Muscle layer of duodenum (tissue), 2 donors: Measurements from ENCODE around the gene KIAA0319L.

ENCODE experiments used
- H3K27ac ChIP-seq: one replicate; pipeline ENCODE4 v1.7.0; 2013; ENCODE audit warnings: mild to moderate bottlenecking, low read length
- H3K27me3 ChIP-seq: one replicate; pipeline ENCODE4 v1.7.0; 2013; ENCODE audit warnings: low read depth, mild to moderate bottlenecking, control low read depth, low read length
- H3K36me3 ChIP-seq, 2 donors: one replicate each; pipeline ENCODE4 v1.7.0; 2013; ENCODE audit warnings: low read length in 2 of 2, control low read depth in 1 of 2, mild to moderate bottlenecking in 1 of 2; ENCODE audit not compliant: insufficient read depth in 2 of 2, control insufficient read depth in 1 of 2
- H3K4me1 ChIP-seq, 2 donors: one replicate each; pipeline ENCODE4 v1.7.0; 2013; ENCODE audit warnings: low read length in 2 of 2, mild to moderate bottlenecking in 2 of 2, control low read depth in 1 of 2, moderate library complexity in 1 of 2; ENCODE audit not compliant: insufficient read depth in 2 of 2, control insufficient read depth in 1 of 2
- H3K4me3 ChIP-seq, 2 donors: one replicate each; pipeline ENCODE4 v1.7.0; 2013; ENCODE audit warnings: low read length in 2 of 2, low read depth in 1 of 2, mild to moderate bottlenecking in 1 of 2
- H3K9me3 ChIP-seq, 2 donors: one replicate each; pipeline ENCODE4 v1.7.0; 2013; ENCODE audit warnings: low read length in 2 of 2, control low read depth in 1 of 2, mild to moderate bottlenecking in 1 of 2; ENCODE audit not compliant: control insufficient read depth in 1 of 2
- donor health status: healthy.

Gene KIAA0319L

GRCh38 chr1:35394386-35394785 is 162.8 kb downstream of the KIAA0319L start:
- no peaks in the 10 kb centered on the region for H3K27me3 ChIP-seq
- no peak overlapping the region for H3K4me3 ChIP-seq
- H3K4me1 ChIP-seq: no peaks in the 10 kb centered on the region
- H3K36me3 ChIP-seq: peaks cover 51 to 60% of the 10 kb centered on the region in 2 donors
- H3K9me3 ChIP-seq: no peaks in the 10 kb centered on the region
- H3K27ac ChIP-seq: no peak overlapping the region

DNA sequence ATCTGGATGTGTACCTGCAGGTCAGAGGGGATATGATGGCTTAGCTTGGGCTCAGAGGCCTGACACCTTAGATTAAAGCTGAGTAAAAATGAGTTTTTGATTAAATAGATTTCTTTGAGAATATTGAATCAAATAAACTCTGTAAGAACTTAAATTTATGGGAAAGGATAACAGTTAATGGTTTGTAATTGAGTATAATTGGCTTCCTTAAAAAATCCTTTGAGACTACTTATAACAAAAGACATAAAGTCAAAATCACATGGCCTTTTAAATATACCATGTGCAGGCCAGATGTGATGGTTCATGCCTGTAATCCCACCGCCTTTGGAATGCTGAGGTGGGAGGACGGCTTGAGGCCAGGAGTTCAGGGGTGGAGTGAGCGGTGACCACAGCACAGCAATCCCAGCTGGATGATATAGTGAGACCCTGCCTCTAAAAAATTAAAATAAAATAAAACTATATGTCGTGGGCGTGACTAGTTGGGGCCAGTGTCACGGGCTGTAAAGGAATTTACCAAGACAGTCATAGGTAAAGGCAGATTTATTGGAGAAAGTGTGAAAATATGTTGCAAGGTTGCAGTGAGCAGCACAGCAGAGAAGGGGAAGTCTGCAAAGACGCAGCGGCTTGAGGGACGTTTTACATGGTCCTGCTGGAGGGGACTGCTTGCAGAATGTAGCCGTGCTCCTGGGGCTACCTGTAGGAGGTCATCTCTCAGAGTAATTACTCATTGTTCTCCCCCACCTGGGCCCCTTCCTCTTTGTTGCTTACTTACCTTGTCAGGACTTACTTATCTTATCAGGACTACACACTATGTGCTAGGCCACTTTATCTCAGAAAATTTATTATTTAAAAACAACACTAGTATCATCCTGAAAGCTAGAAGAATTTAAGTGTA is 166.4 kb downstream of the KIAA0319L start:
- no peak overlapping the region for H3K4me3 ChIP-seq
- no peak overlapping the region for H3K27ac ChIP-seq
- H3K27me3 ChIP-seq: no peaks in the 10 kb centered on the region
- no peaks in the 10 kb centered on the region for H3K9me3 ChIP-seq
- no peaks in the 10 kb centered on the region for H3K4me1 ChIP-seq
- peaks cover 45 to 54% of the 10 kb centered on the region in 2 donors for H3K36me3 ChIP-seq

DNA sequence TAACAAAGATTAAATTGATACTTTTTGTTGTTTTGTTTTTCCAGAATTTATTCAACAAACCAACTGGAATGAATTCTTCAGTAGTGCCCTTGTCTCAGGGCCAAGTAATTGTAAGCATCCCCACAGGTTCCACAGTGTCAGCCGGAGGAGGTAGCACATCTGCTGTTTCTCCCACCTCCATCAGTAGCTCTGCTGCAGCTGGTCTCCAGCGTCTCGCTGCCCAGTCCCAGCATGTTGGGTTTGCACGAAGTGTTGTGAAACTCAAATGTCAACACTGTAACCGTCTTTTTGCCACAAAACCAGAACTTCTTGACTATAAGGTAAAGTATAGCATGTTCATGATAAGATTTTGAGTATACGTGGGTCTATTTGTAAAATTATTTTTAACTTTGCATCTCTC is 170.2 kb downstream of the KIAA0319L start:
- Histone ChIP-seq H3K9me3 (no peaks in the 10 kb centered on the region), H3K4me1 (no peaks in the 10 kb centered on the region), H3K27me3 (no peaks in the 10 kb centered on the region), H3K27ac (no peak overlapping the region), H3K4me3 (no peak overlapping the region), H3K36me3 (peaks cover 20 to 39% of the 10 kb centered on the region in 2 donors)

DNA sequence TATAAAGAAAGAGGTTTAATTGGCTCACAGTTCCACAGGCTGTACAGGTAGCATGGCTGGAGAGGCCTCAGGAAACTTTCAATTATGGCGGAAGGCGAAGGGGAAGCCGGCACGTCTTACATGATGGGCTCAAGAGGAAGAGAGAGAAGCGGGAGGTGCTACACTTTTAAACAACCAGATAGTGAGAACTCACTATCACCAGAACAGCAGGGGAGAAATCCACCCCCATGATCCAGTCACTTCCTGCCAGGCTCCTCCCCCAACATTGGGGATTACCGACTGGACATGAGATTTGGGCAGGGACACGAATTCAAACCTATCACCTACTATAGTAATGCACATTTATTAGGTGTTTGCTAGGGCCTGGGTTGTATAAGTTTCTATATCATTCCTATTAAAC is 170.9 kb downstream of the KIAA0319L start:
- H3K4me3 ChIP-seq: no peak overlapping the region
- no peaks in the 10 kb centered on the region for H3K27me3 ChIP-seq
- peaks cover 20 to 39% of the 10 kb centered on the region in 2 donors for H3K36me3 ChIP-seq
- no peaks in the 10 kb centered on the region for H3K4me1 ChIP-seq
- H3K9me3 ChIP-seq: no peaks in the 10 kb centered on the region
- no peak overlapping the region for H3K27ac ChIP-seq
